Measurements from ENCODE around the gene KIF16B.

KIF16B gene

DNA sequence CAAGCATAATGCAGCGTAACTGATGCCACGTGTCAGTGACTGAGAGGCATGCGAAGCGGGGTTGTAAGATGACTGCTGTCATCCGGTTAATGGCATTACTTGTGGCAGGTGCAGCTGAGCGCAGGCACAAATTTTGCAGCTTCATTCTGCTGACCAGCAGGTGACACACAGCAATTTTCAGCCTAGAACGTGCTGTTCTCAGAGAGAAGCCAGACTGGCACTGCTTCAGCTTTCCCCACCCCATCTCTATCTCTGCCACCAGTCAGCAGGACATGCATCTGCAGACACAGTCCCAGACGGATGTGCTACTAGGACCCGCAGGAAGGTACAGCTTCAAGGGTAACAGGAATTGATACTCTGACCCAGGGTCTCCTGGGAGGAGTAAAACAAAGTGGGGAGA, 221.8 kb downstream of the KIF16B start:
- DNase-seq (ENCODE audit: low spot score) = no peak

DNA sequence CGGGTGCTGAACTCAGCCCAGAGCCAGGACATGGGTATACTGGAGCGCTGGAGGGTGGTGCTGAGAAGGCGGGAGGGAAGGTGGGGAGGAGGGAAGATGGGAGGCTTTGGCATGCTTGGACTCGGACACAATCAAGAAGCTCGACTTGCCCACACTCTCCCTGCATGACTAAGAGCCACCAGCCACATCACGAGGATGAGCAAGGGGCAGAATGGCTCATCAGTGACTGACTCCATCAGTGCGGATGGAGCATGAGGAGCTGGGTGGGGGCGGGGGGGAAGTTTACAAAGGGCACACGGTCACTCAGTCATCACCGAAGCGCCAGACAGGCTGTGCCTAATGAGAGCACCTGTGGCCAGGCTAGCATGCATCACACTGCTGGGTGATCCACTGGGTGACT, 222.8 kb downstream of the KIF16B start:
- DNase-seq (ENCODE audit: low spot score) = no peak

DNA sequence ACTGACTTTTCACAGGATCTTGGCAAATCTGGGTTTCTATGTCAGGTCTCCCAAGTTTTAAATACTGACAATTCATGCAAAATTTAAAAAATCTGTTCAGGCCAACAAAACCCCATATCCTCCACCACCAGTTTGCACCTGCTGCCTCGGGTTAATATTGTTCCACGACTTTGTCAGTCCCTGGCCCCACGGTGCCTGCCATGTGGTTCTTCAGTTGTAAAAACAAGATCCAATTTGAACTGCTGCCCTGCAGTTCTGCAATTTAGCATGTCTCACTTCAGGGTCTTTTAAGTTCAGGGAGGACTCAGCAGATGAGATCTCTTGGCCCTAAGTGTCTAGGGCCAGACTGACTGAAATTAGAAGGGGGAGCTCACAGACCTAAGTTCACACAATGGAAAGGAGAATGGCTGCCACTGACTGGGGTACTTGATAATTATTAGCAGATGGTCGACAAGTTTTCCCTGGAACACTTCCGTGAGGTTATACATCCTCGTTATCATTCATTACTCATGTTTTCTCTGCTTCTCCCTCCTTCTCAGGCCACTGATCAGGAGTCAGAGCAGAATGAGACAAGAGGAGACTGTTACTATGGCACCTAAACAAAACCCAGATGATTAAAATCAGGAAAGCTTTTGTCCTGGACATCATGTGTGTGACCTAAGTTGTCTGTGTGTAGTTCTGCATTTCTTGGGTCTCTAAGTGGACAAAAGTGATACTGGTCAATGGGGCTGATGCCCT, 223.6 kb downstream of the KIF16B start:
- DNase-seq (ENCODE audit: low spot score) = no peak

DNA sequence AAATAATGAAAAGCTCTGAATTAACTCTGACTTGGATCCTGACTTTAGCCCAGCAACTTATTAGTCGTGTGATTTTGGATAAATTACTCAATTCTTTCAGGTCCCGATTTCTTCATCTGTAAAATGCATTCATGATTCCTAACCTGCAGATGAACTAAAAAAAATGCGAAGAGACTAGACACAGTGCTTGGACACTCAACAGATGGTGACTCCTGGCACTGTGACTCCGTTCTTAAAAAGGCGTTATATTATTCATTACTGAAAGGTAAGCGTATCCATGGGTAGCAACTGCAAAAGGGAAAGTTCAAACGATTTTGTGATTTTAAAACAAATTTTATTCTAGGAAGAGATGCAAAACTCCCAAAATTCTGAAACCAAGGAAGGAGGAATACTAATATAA, 226.3 kb downstream of the KIF16B start:
- DNase-seq (ENCODE audit: low spot score) = no peak

DNA sequence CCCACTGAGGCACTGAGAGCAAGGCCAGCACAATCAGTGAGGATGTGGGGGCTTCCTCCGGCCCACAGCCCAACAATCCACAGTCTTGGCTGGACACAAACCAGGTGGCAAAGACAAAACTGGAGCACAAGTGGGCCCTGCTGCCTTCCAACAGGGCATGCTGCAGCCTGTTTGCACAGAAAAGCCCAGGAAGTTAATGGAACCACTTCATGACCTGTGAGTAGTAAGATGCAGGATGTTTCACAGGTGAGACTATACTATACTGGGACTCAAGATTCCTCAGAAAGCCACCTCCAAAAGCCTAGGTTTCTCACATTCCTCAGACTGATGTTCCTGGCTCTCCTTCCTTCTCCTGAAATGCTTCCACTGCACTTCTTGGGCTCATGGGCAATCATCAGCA, 235.5 kb downstream of the KIF16B start:
- no peak for DNase-seq (ENCODE audit: low spot score)

DNA sequence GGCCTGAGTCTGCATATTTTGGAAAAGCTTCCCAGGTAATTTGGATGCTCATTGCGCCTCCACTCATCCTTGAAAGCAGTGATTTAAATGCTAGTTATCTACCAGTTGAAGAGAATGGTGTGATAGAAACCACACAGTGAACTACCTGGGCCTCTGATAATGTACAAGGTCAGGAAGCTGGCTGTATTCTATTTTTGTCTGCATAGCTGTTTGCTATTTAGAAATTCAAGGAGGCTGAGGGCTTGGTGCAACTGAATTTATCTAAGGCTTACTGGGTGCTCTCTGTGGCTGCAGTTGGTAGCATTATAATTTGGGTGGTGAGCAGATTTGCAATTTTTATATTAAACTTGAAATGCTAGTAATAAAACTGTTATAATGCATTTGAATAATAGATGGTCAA, 245.6 kb downstream of the KIF16B start:
- DNase-seq (ENCODE audit: low spot score) = no peak

DNA sequence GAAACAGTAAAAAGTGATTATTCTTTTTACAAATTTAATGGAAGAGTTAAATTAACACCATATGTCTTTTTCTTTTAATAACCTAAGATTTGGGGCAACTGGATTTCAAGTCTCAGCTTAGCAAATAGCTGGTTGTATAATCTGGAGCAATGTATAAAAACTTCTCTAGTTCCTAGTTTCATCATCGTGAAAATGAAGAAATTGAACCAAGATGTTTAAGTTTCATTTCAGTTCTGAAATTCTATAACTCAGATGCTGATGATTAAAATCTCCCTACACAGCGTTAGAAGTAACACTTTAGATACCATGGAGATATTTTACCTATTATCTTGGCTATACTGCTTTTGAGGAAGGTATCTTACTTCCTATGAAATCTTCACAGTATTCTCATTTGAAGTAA, 252.0 kb downstream of the KIF16B start:
- no peak for DNase-seq (ENCODE audit: low spot score)

DNA sequence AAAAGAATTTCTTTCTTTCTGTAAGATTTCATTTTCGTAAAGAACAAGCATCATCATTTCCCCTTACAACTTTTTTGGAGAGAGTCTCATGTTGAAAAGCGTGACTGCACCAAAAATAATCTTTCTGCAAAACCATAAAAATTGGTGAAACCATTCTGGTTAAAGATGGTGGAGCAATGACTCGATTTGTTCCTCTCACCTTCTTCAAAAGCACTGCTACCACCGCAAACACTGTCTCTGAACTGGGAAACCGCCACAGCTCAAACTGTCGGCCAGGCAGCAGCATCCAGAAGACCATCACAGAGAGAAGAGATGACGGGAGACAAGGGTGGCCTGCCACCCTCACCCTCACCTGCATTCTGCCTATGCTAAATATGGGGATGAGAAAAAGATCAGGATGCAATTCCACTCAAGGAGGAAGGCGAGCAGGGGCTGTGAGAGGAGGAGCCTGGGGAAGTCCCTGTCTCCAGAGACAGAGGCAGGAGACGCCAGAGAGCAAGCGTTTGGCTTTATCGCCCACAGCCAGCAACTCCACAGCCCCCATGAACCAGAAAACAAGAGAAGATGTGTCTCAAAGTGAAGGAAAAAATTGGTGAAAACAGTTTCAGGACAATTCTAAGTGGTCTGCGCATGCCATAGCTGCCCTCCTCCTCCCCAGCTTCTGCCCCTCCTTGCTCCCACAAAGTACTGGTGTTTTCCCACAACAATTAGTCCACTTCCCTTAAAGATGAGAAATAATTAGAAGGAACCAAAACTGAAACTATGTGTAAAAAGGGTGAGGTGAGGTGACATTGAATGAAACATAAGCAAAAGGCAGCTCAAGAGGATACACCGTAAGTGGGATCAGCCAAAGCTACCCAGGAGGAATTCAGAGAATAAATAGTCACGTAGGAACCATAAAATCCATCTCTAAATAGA, 255.5 kb downstream of the KIF16B start:
- DNase-seq (ENCODE audit: low spot score) = no peak

DNA sequence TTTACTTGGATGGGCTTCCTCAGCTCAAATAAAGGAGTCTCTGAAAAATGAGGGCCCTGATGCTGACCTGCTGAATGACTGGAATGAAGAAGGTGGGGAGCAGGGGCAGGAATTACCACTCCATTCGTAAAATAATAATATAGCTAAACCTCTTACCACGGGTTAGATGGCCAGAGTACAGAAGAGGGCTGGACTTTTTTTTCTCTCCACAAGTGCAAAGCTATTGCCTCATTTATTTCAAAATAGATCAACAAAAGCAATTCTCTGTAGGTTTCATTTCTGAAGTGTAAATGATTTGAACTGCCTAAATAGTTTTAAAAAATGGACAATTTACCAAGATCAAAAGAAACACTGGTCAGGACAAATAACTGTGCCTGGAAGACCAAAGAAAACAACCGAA, 256.7 kb downstream of the KIF16B start:
- no peak for DNase-seq (ENCODE audit: low spot score)

DNA sequence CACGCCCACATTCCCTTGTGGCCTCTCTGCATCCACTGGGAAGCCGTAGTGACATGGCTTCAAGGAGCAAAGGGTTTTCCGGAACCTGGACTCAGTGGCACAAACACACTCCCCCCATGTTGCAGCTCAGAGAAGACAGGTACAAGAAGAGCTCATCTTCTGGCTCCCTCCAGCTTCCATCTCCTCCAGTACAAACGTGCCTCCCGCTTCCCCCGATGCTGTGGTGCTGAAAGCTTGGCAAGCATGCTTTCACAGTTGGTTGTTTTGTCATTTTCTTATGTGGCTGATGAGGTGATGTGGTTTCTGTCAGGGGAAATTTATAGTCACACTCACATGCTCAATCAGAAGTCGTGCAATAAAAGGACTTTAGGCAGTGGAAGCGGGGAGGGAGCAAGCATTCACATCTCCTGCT, 258.5 kb downstream of the KIF16B start:
- no peak for DNase-seq (ENCODE audit: low spot score)

DNA sequence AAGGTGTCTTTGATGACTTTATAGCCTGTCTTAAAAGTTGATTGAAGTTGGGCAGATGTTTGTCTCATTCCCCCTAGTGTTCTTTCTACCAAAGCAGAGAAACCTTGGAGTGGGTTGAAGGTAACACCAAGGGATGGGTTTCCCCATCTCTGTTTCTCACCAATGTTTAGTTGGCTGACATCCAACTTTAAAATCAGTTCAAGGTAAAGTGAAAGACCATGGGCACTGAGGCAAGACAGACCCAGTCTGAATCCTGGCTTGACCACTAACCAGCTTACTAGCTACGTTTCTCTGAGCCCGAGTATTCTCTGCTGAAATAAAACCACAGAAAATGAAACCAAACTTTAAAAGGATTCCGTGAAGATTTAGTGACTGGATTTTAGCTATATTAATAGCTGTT, 258.9 kb downstream of the KIF16B start:
- DNase-seq (ENCODE audit: low spot score) = no peak

DNA sequence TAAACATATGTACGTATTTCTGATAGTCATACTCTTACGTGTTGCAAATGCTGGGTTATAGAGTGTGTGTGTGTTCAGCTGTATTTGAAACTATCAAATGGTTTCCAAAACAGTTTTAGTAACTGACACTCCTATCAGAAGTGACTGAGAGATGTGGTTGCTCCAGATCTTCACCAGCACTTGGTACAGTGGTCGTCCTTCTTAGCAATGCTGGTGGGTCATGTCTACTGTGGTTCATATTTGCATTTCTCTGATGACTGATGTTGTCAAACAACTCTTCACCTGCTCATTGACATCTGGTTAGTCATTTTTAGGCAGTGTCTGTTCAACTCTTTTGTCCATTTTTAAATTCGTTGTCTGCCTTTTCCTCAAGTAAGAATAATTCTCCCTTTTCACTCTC, 259.3 kb downstream of the KIF16B start:
- no peak for DNase-seq (ENCODE audit: low spot score)

DNA sequence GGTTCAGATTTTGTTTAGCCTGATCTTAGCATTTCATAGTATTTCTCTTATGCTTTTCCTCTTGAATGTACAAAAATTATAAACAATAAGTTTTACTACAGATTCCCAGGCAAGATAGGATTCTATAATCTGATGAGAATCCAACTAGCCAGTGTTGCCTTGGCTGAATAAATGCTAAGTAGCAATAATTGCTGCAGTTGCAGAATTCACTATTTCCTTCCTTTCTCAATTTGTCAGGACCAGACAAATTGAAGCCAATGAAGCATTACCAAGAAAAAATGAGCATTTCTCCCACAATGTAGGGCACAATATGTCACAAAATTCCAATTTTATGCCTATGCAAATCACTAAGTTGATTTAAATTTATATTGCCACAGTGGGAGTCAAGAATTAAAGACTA, 260.2 kb downstream of the KIF16B start:
- no peak for DNase-seq (ENCODE audit: low spot score)

DNA sequence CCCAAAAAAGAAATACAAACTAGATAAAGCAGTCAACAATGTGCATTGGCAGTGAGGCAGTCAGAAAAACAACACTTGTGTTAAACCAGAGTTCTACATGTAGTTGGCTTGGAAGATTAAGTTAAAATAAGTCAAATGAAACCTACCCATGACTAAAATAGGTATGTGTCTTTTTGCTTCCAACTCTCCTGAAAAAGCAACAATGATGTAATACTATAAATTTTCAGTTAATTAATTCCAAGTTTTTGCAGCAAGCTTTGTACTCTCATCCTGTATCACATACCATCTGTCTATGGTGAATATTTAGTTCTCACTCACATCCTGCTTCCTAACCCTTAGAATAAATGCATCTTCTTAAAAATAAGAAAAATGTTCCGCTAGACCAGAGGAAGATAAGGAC, 261.5 kb downstream of the KIF16B start:
- no peak for DNase-seq (ENCODE audit: low spot score)

DNA sequence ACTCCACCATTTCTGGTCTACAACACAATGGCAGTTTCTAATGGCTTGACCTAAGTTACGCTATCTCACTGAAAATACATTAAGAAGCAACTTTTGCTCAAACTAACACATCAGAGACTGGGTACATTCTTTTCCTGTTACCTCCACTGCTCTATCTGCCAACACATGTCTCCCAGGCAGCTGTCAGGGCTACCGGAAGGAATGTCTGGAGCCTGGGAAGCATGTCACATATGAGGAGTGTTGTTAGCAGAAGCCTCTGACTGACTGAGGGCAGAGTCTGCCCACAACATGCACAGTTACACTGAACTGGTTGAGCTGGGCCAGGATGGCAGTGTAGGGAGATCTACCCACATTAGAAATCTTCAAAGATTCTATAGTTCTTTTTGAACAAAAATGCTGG, 264.5 kb downstream of the KIF16B start:
- DNase-seq (ENCODE audit: low spot score) = no peak

DNA sequence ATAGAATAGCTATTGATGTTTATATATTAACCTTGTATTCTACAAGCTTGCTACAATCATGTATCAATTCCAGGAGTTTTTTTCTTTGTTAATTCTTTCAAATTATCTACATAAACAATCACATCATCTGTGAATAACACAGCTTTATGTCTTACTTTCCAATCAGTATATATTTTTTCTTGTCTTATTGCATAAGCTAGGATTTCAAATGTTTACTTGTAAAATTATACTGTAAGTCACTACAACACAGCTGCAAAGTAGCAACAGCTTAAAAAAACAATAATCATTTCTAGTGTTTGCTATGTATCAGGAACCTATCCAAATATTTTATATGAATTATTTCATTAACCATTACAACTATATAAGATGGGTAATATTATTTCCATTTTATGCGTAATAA, 270.4 kb downstream of the KIF16B start:
- DNase-seq (ENCODE audit: low spot score) = no peak

DNA sequence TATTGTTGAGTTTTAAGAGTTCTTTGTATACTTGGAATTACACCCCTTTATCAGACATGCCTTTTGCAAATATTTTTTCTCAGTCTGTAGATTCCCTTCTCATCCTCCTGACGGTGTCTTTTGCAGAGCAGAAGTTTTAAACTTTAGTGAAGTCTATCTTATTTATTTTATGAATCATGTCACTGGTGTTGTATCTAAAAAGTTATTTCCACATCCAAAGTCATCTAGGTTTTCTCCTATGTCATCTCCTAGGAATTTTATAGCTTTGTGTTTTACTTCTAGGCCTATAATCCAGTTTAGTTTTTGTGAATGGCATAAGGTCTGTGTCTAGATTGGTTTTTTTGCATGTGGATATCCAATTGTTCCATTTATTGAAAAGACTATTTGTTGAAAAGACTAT, 271.3 kb downstream of the KIF16B start:
- no peak for DNase-seq (ENCODE audit: low spot score)

DNA sequence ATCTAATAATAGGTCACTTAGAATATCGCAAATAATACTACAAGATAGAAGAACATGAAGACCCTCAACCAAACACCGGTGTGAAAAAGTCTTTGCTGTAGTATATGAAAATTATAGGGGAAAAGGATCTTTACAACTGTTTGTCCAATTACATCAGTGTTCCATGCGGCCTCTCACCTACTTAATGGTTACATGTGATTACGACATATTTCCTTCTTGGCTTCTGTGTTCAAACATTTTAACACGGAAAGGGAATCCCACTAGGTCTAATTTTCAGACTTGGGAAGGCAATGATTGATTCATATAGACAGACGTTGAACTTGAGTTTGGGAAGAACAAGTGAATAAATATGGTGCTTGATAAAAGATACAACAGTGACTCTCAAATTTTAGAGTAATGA, 273.4 kb downstream of the KIF16B start:
- no peak for DNase-seq (ENCODE audit: low spot score)

DNA sequence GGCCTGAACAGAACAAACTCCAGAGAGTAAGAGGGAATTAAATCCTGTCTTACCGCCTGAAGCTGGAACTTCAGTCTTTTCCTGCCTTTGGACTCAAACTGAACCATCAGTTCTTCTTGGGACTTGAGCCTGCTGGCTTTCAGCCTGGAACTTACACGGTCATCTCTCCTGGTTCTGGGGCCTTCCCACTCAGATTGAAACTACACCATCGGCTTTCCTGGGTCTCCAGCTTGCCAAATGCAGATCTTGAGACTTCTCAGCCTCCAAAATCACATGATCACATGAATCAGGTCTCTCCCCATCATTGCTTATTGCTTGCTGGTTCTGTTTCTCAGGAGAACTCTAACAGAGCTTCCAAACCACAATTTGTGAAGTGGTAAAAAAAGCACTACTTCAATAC, 276.3 kb downstream of the KIF16B start:
- DNase-seq (ENCODE audit: low spot score) = no peak

DNA sequence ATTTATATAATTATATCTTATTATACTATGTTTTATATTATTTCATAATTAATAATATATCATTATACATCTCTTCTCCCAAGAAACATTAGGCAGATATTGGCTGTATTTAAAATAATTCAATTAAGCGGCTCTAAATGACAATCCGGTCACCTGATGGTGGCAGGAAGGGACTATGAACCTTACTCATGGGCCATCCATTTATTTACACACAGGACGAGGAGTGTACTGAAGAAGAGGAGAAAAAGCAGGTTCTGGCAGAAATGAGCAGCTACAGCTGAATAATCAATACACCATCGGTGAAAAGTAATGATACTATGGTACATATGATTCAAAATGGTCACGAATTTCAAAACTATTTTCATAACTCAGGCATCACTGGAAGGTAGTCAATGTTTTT, 277.7 kb downstream of the KIF16B start:
- DNase-seq (ENCODE audit: low spot score) = no peak

DNA sequence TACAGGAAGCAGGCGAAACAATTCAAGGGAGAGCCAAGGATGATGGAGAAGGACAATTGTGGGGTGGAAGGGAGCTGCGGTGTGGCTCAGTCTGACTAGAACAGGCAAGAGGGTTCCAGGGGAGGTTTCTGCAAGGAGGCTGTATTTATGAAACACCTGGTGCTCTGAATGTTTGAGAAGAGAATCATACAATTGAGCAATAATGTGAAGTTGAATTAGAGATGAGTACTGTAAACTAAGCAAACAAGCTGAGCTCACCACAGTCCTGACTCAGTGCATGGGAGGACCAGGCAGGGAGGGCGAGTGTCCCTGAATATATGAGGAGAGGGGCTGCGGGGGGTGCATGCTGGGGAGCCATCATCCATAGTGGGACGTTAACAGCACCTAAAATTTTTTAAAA, 279.7 kb downstream of the KIF16B start:
- DNase-seq (ENCODE audit: low spot score) = no peak

DNA sequence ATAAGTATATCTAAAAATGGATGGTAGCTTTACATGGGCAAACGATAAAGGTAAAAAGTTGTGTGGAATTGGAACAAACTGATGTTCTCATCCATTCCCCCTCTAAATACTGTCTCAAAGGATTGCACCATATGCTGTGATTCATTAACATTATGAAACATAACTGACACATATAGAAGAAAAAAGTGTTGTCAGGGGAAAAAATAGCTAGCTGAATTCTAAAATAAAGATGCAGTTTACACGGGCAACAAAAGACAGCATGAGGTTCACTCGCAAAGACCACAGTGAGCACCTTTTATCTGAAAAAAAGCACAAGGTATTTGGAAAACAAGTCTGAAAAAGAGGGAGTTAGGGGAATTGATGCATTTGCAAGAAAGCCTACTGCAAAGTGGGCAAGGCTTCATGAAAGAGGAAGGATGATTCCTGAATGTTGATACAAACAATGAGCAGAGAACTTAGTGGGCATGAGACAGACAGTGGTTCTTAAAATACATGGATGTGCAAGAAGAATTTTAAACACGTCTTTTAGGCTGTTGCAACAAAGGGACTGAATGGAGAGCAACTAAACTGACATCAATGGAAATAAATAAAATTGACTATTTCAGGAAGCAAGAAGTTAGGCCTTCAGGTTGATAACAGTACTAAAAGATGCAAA, 280.9 kb downstream of the KIF16B start:
- DNase-seq (ENCODE audit: low spot score) = no peak

DNA sequence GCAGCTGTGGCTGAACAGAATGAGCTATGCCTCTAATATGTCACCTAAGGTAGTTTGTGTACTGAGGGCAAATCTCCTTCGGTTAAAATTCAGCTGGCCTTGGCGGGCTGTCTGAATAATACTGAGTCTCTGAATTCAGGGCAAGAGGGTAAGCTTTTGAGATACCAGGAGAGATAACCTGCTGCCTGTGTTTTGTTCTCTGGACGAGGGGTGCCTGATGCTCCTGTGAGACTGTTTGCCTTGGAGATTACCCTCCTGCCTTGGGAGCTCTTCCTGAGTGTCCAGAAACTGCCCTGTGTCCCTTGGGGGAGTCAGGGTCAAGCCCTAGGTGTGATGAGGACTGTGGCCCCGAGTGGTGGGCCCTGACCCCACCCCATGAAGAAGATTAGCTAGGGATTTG, 282.9 kb downstream of the KIF16B start:
- DNase-seq (ENCODE audit: low spot score) = no peak

Measured in SW480 (cell line).